Adrenal gland (tissue), 5 donors: ENCODE measurements around the gene BARHL1.

Source experiments
- POLR2A ChIP-seq, 2 donors: fragments of 450-650 bp; IDR thresholded peaks; one replicate each; pipeline ENCODE4 v1.6.1; 2017; ENCODE audit warnings: antibody characterized with exemption in 2 of 2, mild to moderate bottlenecking in 2 of 2, moderate library complexity in 1 of 2
- TF ChIP-seq, protein P1 (sequence below), 6 experiments: fragments of 450-650 bp in 4 of 6; fragments of 200-600 bp in 2 of 6; sonication (generic) in 1 of 6; IDR thresholded peaks; 1 replicate in 5 of 6; 2 replicates in 1 of 6; pipeline versions ENCODE4 v1.5.1 to v1.8.0; 2016 to 2021; ENCODE audit warnings: antibody characterized with exemption in 6 of 6, mild to moderate bottlenecking in 2 of 6, moderate library complexity in 1 of 6
- donor health status: DM: no; HTN: no; CAD: no.

DNA sequence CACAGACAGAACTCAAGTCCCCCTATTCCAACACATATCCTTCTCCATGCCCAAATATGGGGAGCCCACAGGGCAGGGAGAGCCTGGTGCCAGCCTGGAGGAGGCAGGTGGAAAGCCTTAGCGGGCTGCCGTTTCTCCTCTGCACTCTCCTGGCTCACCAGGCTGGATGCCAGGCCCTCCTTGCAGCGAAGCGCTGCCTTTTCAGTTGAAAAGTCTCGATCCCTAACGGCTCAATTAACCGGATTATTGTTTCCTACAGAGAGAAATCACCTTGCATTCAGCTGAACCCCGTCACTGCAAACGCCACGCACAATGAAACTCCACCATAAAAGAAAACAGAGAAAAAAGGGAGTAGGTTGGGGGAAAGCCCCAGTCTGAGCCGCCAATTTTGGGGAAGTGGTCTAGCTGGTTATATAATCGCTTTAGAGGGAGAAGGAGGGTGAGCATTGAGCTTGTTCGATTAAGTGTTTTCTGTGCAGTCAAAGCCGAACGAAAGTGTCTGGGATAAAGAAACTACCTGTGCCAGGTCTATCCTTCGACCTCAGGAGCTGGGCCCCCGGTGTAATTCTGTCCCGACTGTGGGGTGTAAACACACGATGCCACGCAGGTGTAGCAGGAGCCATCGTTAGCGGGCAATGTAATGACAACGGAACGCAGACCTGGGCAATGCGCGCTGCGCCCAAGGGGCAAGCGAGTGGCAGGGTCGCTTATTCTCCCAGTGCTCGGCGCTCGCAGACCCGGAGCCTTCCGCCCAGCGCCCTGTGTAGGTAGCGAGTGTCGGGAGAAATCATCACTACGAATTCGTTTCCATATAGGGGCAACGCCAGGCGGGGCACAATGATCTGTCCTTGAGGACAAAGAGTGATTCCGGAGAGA, 3.8 kb downstream of the BARHL1 start:
- TF ChIP-seq, protein P1, sequence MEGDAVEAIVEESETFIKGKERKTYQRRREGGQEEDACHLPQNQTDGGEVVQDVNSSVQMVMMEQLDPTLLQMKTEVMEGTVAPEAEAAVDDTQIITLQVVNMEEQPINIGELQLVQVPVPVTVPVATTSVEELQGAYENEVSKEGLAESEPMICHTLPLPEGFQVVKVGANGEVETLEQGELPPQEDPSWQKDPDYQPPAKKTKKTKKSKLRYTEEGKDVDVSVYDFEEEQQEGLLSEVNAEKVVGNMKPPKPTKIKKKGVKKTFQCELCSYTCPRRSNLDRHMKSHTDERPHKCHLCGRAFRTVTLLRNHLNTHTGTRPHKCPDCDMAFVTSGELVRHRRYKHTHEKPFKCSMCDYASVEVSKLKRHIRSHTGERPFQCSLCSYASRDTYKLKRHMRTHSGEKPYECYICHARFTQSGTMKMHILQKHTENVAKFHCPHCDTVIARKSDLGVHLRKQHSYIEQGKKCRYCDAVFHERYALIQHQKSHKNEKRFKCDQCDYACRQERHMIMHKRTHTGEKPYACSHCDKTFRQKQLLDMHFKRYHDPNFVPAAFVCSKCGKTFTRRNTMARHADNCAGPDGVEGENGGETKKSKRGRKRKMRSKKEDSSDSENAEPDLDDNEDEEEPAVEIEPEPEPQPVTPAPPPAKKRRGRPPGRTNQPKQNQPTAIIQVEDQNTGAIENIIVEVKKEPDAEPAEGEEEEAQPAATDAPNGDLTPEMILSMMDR (IDR thresholded peaks at IDR 0.05), result no peak
- no peak for TF ChIP-seq POLR2A (IDR thresholded peaks at IDR 0.05)
